A549 (cell line): ENCODE measurements around the gene SPATS2.
"Not testable (repeated sequence)": the region's sequence is repeated elsewhere in the genome, so short reads cannot be mapped to it uniquely, and the experiment has no call there.

Source experiments
- CHD2 ChIP-seq: fragments of 150-350 bp; IDR thresholded peaks from 2 replicates; pipeline ENCODE4 v1.6.1; 2014; ENCODE audit warnings: low read length; ENCODE audit not compliant: partially characterized antibody
- CTCF ChIP-seq: fragments of >200 bp; sonication (Bioruptor Twin); formaldehyde crosslinking; IDR thresholded peaks from 3 replicates; pipeline ENCODE4 v1.5.1; 2016
- EP300 ChIP-seq, 2 experiments: fragments of >200 bp; sonication (Bioruptor Twin); formaldehyde crosslinking; IDR thresholded peaks; 2 replicates in 1 of 2; 3 replicates in 1 of 2; pipeline ENCODE4 v1.6.1; 2016 to 2017
- ESRRA ChIP-seq: fragments of 150-350 bp; IDR thresholded peaks from 2 replicates; pipeline ENCODE4 v1.6.1; 2014; ENCODE audit warnings: mild to moderate bottlenecking, low read length, borderline replicate concordance
- KDM1A ChIP-seq: fragments of 200-600 bp; sonication (generic); IDR thresholded peaks from 2 replicates; pipeline ENCODE4 v1.6.1; 2016; ENCODE audit warnings: low read depth, mild to moderate bottlenecking
- KDM5A ChIP-seq: fragments of 200-600 bp; sonication (generic); IDR thresholded peaks from 2 replicates; pipeline ENCODE4 v1.6.1; 2016; ENCODE audit warnings: antibody characterized with exemption, mild to moderate bottlenecking
- MAFK ChIP-seq: fragments of 450-650 bp; IDR thresholded peaks from 2 replicates; pipeline ENCODE4 v1.6.1; 2014; ENCODE audit not compliant: partially characterized antibody
- MAZ ChIP-seq: fragments of 150-350 bp; IDR thresholded peaks from 2 replicates; pipeline ENCODE4 v1.6.1; 2014; ENCODE audit warnings: antibody characterized with exemption, low read depth, low read length, borderline replicate concordance
- RAD21 ChIP-seq, 2 experiments: fragments of >200 bp in 1 of 2; sonication (Bioruptor Twin) in 1 of 2; formaldehyde crosslinking in 1 of 2; IDR thresholded peaks in 1 of 2; conservative IDR thresholded peaks in 1 of 2; 2 replicates in 1 of 2; 3 replicates in 1 of 2; pipeline ENCODE4 v1.6.1; 2012 to 2018; ENCODE audit warnings: inconsistent platforms in 1 of 2
- RNF2 ChIP-seq: fragments of 200-600 bp; sonication (generic); IDR thresholded peaks from 2 replicates; pipeline ENCODE4 v1.6.1; 2016; ENCODE audit warnings: low read depth, mild to moderate bottlenecking, antibody characterized with exemption, moderate library complexity, borderline replicate concordance
- TF ChIP-seq, protein P1 (sequence below): IDR thresholded peaks from 2 replicates; pipeline ENCODE4 v1.6.1; 2012

DNA sequence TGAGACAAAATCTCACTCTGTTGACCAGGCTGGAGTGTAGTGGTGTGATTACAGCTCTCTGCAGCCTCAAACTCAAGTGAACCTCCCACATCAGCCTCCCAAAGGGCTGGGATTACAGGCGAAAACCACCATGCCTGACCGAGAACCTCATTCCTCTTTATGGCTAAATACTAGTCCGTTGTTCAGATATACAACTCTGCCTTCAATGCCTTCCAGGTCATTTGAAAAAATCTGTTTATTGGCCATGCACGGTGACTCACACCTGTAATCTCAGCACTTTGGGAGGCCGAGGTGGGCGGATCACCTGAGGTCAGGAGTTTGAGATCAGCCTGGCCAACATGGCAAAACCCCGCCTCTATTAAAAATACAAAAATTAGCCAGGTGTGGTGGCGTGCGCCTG, 12.9 kb downstream of the SPATS2 start:
- not testable (repeated sequence) for TF ChIP-seq CTCF; MAFK; CHD2; KDM1A; EP300 (IDR thresholded peaks at IDR 0.05); MAZ; RAD21 (conservative IDR thresholded peaks at IDR 0.05 in 1 of 2, IDR thresholded peaks at IDR 0.05 in 1 of 2); RNF2; KDM5A; ESRRA
- TF ChIP-seq, protein P1, sequence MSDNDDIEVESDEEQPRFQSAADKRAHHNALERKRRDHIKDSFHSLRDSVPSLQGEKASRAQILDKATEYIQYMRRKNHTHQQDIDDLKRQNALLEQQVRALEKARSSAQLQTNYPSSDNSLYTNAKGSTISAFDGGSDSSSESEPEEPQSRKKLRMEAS: not testable (repeated sequence)
